Measurements from ENCODE around the gene CLRN1.

Gene CLRN1

GRCh38 chr3:150912501-150912900, 60.0 kb downstream of the CLRN1 start:
- Histone ChIP-seq H3K9me3 (ENCODE audit: insufficient read depth, low read length) (no peaks in the 10 kb centered on the region), H3K4me1 (ENCODE audit: low read length) (peaks cover 28% of the 10 kb centered on the region), H3K9ac (ENCODE audit: low read length) (no peak overlapping the region), H4K20me1 (ENCODE audit: insufficient read depth, low read length) (no peaks in the 10 kb centered on the region), H3K79me2 (ENCODE audit: low read length) (no peaks in the 10 kb centered on the region), H3K27me3 (ENCODE audit: low read depth, low read length) (peaks cover 53% of the 10 kb centered on the region), H3K4me3 (ENCODE audit: low read length) (peak overlapping the region; percentile 20; the same call in 1 of the 2 replicates), H3K4me2 (ENCODE audit: low read length) (peak overlapping the region; percentile 58), H3K36me3 (replicated peaks; ENCODE audit: low read depth, low read length) (no peaks in the 10 kb centered on the region), H2AFZ (ENCODE audit: low read depth, low read length) (no peak overlapping the region), H3K27ac (ENCODE audit: low read length) (no peak overlapping the region)
- peak; percentile 44; the same call in 1 of the 2 replicates for TF ChIP-seq EZH2phosphoT487 (IDR thresholded peaks at IDR 0.05; ENCODE audit: low read depth)
- TF ChIP-seq CTCF (IDR thresholded peaks at IDR 0.05; ENCODE audit: low read depth, low read length), result no peak

GRCh38 chr3:150911771-150912170, 60.8 kb downstream of the CLRN1 start:
- H3K4me3 ChIP-seq (ENCODE audit: low read length), result no peak overlapping the region
- H3K4me2 ChIP-seq (ENCODE audit: low read length), result peak overlapping the region; percentile 58
- peaks cover 26% of the 10 kb centered on the region for H3K4me1 ChIP-seq (ENCODE audit: low read length)
- TF ChIP-seq EZH2phosphoT487 (IDR thresholded peaks at IDR 0.05; ENCODE audit: low read depth), result no peak
- no peak for TF ChIP-seq CTCF (IDR thresholded peaks at IDR 0.05; ENCODE audit: low read depth, low read length)
- peaks cover 50% of the 10 kb centered on the region for H3K27me3 ChIP-seq (ENCODE audit: low read depth, low read length)
- no peaks in the 10 kb centered on the region for H3K9me3 ChIP-seq (ENCODE audit: insufficient read depth, low read length)
- no peaks in the 10 kb centered on the region for H3K36me3 ChIP-seq (replicated peaks; ENCODE audit: low read depth, low read length)
- H3K9ac ChIP-seq (ENCODE audit: low read length), result no peak overlapping the region
- no peaks in the 10 kb centered on the region for H3K79me2 ChIP-seq (ENCODE audit: low read length)
- no peak overlapping the region for H2AFZ ChIP-seq (ENCODE audit: low read depth, low read length)
- H4K20me1 ChIP-seq (ENCODE audit: insufficient read depth, low read length), result no peaks in the 10 kb centered on the region
- no peak overlapping the region for H3K27ac ChIP-seq (ENCODE audit: low read length)

- Histone ChIP-seq H3K27ac (ENCODE audit: low read length) (no peak overlapping the region), H3K4me1 (ENCODE audit: low read length) (peaks cover 12% of the 10 kb centered on the region), H3K36me3 (replicated peaks; ENCODE audit: low read depth, low read length) (no peaks in the 10 kb centered on the region), H3K4me2 (ENCODE audit: low read length) (no peak overlapping the region), H3K27me3 (ENCODE audit: low read depth, low read length) (peaks cover 74% of the 10 kb centered on the region), H3K4me3 (ENCODE audit: low read length) (no peak overlapping the region), H4K20me1 (ENCODE audit: insufficient read depth, low read length) (no peaks in the 10 kb centered on the region), H3K9ac (ENCODE audit: low read length) (no peak overlapping the region), H3K9me3 (ENCODE audit: insufficient read depth, low read length) (no peaks in the 10 kb centered on the region), H2AFZ (ENCODE audit: low read depth, low read length) (no peak overlapping the region), H3K79me2 (ENCODE audit: low read length) (no peaks in the 10 kb centered on the region)
- TF ChIP-seq EZH2phosphoT487 (IDR thresholded peaks at IDR 0.05; ENCODE audit: low read depth) (no peak), CTCF (IDR thresholded peaks at IDR 0.05; ENCODE audit: low read depth, low read length) (no peak)
Observed at GRCh38 chr3:150906461-150906860, 66.1 kb downstream of the CLRN1 start.

GRCh38 chr3:150905746-150906145, 66.8 kb downstream of the CLRN1 start:
- H3K79me2 ChIP-seq (ENCODE audit: low read length), result no peaks in the 10 kb centered on the region

More at GRCh38 chr3:150905746-150906145, 66.8 kb downstream of the CLRN1 start:
- Histone ChIP-seq H3K4me3 (ENCODE audit: low read length) (no peak overlapping the region), H3K36me3 (replicated peaks; ENCODE audit: low read depth, low read length) (no peaks in the 10 kb centered on the region), H3K4me1 (ENCODE audit: low read length) (peaks cover 6% of the 10 kb centered on the region), H3K9me3 (ENCODE audit: insufficient read depth, low read length) (no peaks in the 10 kb centered on the region), H3K27me3 (ENCODE audit: low read depth, low read length) (peaks cover 72% of the 10 kb centered on the region), H3K4me2 (ENCODE audit: low read length) (no peak overlapping the region), H2AFZ (ENCODE audit: low read depth, low read length) (no peak overlapping the region), H3K27ac (ENCODE audit: low read length) (no peak overlapping the region), H4K20me1 (ENCODE audit: insufficient read depth, low read length) (no peaks in the 10 kb centered on the region), H3K9ac (ENCODE audit: low read length) (no peak overlapping the region)
- TF ChIP-seq EZH2phosphoT487 (IDR thresholded peaks at IDR 0.05; ENCODE audit: low read depth) (no peak), CTCF (IDR thresholded peaks at IDR 0.05; ENCODE audit: low read depth, low read length) (no peak)

Measured in OCI-LY3 (cell line).